Measurements from ENCODE around the gene FHIT. TPM values are rescaled to one million over a fixed set of nuclear protein-coding genes. Genes with fewer than 3 reads are reported as not detected.

Gene FHIT
- total and polyA plus RNA-seq, 7 donors, result 0.98 to 10.4 (median 4.0) TPM

- Histone ChIP-seq H3K36me3 (ENCODE audit: insufficient read depth in 1 of 2, low read depth in 1 of 2) (no peaks in the 10 kb centered on the region), H3K4me1 (no peaks in the 10 kb centered on the region), H3K27me3 (ENCODE audit: insufficient read depth in 3 of 3, low read length in 2 of 3) (no peaks in the 10 kb centered on the region), H3K4me3 (no peak overlapping the region), H3K27ac (no peak overlapping the region), H3K9me3 (no peaks in the 10 kb centered on the region)
- intact Hi-C loops (cut with DNase I), result no loop called here
- no peak for TF ChIP-seq CTCF (IDR thresholded peaks at IDR 0.05)
- ATAC-seq (no peak), DNase-seq (no peak)
- 84 to 88% (median 86%) methylated on average over 3 of the region's 3 CpGs for WGBS, 3 donors
Measured at GRCh38 chr3:60120245-60120644, 1131.0 kb downstream of the FHIT start.

GRCh38 chr3:60114191-60114590 lies 1137.1 kb downstream of the FHIT start:
- Histone ChIP-seq H3K4me1 (no peaks in the 10 kb centered on the region), H3K36me3 (ENCODE audit: insufficient read depth in 1 of 2, low read depth in 1 of 2) (no peaks in the 10 kb centered on the region), H3K9me3 (no peaks in the 10 kb centered on the region), H3K4me3 (no peak overlapping the region), H3K27ac (no peak overlapping the region), H3K27me3 (ENCODE audit: insufficient read depth in 3 of 3, low read length in 2 of 3) (no peaks in the 10 kb centered on the region)
- 89 to 96% (median 95%) methylated on average over 1 of the region's 1 CpG for WGBS, 3 donors
- intact Hi-C loops (cut with DNase I), result no loop called here
- ATAC-seq (no peak), DNase-seq (no peak)
- TF ChIP-seq CTCF (IDR thresholded peaks at IDR 0.05), result no peak

GRCh38 chr3:60107275-60107674 lies 1144.0 kb downstream of the FHIT start:
- no peak for TF ChIP-seq CTCF (IDR thresholded peaks at IDR 0.05)
- Histone ChIP-seq H3K9me3 (no peaks in the 10 kb centered on the region), H3K36me3 (ENCODE audit: insufficient read depth in 1 of 2, low read depth in 1 of 2) (no peaks in the 10 kb centered on the region), H3K4me3 (no peak overlapping the region), H3K27ac (no peak overlapping the region), H3K27me3 (ENCODE audit: insufficient read depth in 3 of 3, low read length in 2 of 3) (no peaks in the 10 kb centered on the region), H3K4me1 (no peaks in the 10 kb centered on the region)
- DNase-seq (no peak), ATAC-seq (no peak)
- intact Hi-C loops (cut with DNase I), result no loop called here
- 92 to 95% (median 95%) methylated on average over 2 of the region's 2 CpGs for WGBS, 3 donors

GRCh38 chr3:60102154-60102553 lies 1149.1 kb downstream of the FHIT start:
- Histone ChIP-seq H3K4me3 (no peak overlapping the region), H3K9me3 (no peaks in the 10 kb centered on the region), H3K4me1 (no peaks in the 10 kb centered on the region), H3K36me3 (ENCODE audit: insufficient read depth in 1 of 2, low read depth in 1 of 2) (no peaks in the 10 kb centered on the region), H3K27ac (no peak overlapping the region), H3K27me3 (ENCODE audit: insufficient read depth in 3 of 3, low read length in 2 of 3) (no peaks in the 10 kb centered on the region)
- WGBS, 3 donors, result 88 to 95% (median 93%) methylated on average over 4 of the region's 4 CpGs
- DNase-seq, result no peak
- no peak for TF ChIP-seq CTCF (IDR thresholded peaks at IDR 0.05)
- intact Hi-C loops (cut with DNase I), result no loop called here
- no peak for ATAC-seq

GRCh38 chr3:60101621-60102020 lies 1149.6 kb downstream of the FHIT start:
- TF ChIP-seq CTCF (IDR thresholded peaks at IDR 0.05), result no peak
- Histone ChIP-seq H3K4me3 (no peak overlapping the region), H3K9me3 (no peaks in the 10 kb centered on the region), H3K27me3 (ENCODE audit: insufficient read depth in 3 of 3, low read length in 2 of 3) (no peaks in the 10 kb centered on the region), H3K4me1 (no peaks in the 10 kb centered on the region), H3K36me3 (ENCODE audit: insufficient read depth in 1 of 2, low read depth in 1 of 2) (no peaks in the 10 kb centered on the region), H3K27ac (no peak overlapping the region)
- DNase-seq (no peak), ATAC-seq (no peak)
- 80 to 87% (median 81%) methylated on average over 4 of the region's 4 CpGs for WGBS, 3 donors
- intact Hi-C loops (cut with DNase I), result no loop called here

Data from psoas muscle (tissue), 8 donors.